Activated effector memory CD4-positive, alpha-beta T cell treated with anti-CD3 and anti-CD28 coated beads, Interleukin-2, amount 50 U/mL, for 16 hours (primary cell): ENCODE results near the gene SMYD5.

ENCODE experiments used
- DNase-seq: peaks from one replicate; pipeline ENCODE4 v3.0.0-alpha.2; 2020

SMYD5 gene

DNA sequence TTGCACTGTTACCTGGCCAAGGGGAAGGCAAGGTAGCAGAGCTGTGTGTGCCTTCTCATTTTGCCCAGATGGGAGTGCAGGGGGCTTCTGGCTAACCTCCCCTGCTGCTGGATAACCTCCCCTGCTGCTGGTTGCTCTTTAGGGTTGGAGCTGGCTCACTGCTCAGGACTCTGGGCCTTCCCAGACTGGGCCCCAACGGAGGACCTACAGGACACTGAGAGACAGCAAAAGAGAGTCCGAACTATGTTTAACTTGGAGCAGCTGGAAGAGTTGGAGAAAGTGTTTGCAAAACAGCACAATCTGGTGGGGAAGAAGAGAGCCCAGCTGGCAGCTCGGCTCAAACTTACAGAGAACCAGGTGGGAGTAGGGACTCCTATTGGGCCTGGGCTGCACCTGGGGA, 5.8 kb upstream of the SMYD5 start:
- no peak for DNase-seq

DNA sequence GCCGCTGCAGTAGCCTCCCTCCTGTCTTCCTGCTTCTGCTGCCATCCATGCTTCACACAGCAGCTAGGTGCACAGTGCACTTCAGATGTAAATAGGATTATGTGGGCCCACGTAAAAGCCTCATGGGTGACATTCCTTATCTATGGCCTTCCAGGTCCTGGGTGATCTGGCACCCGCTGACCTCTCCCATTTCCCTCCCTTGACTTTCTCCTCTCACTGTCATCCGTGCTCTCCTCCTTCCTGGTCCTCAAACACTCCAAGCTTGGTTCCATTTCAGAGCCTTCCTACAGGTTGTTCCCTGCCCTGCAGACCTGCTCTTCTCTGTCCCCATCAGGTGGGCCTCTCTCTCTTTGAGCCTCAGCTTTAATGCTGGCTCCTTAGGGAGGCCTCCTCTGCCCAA, 4.0 kb upstream of the SMYD5 start:
- DNase-seq: no peak

DNA sequence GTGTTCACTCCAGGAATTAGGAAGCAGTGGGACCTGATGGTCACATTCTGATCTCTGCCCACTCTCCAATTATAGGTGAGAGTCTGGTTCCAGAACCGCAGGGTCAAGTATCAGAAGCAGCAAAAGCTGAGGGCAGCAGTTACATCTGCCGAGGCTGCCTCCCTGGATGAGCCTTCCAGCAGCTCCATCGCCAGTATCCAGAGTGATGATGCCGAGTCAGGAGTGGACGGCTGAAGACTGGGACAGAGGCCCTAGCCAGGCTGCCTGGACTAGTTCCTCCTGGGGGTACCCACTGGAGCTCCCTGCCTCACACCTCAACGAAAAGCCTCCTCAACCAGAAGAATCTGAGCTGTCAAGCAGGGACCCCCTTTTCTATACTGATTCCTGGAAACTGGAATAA, 3.3 kb upstream of the SMYD5 start:
- no peak for DNase-seq

DNA sequence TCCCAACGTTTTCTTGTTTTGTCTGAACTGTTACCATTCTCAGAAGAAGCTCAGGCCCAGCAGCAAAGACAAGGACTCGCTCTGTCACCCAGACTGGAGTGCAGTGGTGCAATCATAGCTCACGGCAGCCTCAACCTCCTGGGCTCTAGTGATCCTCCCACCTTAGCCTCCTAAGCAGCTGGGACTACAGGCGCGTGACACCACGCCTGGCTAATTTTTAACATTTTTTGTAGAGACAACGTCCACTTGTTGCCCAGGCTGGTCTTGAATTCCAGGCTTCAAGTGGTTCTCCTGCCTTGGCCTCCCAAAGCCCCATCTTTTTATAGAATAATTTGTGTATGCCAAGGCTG, 2.0 kb upstream of the SMYD5 start:
- DNase-seq: no peak

DNA sequence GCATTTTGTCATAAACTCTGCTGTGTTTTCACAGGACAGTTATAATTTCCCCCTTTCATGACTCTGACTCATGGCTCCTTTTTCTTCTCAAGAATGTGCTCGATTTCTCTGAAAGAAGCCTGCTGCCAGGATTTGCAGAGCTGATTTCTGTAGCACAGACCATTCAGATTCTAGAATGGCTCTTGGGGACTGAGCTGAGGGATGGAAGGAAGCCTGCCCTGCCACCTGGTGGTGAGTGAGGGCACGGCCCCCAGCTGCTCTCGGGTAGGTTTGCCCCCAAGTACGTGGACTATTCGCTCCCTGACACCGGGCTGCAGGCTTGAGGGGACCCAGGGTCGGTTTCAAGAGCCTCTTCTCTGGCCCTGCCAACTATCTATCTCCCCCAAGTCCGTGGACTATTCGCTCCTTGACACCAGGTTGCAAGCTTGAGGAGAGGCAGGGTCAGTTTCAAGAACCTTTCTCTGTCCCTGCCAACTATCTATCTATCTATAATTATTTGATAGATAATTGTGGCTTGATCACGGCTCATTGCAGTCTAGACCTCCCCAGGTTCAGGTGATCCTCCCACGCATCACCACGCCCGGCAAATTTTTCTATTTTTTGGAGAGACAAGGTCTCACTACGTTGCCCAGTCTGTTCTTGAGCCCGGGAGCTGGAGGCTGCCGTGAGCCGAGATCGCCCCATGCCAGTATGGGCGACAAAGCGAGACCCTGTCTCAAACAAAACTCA, 1.4 kb upstream of the SMYD5 start:
- peak; percentile 91 for DNase-seq

DNA sequence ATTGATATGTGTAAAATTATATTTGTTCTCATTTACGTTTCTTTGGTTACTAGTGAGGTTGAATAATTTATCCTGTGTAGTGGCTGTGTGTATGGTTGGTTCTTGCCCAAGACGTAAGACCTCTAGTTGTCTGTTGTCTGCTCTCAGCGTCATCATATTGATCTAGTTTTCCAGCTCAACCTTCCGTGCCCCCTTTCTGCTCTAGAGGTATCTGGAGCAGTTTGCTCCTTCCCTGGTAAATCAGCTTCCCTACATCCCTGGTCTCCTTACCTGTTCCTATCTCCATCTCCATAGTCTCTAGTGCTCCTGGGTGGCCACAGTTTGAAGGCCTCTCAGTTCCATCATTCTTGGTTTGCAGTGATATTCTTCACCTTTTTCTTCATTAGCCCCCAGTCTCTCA, 1.2 kb downstream of the SMYD5 start:
- no peak for DNase-seq

DNA sequence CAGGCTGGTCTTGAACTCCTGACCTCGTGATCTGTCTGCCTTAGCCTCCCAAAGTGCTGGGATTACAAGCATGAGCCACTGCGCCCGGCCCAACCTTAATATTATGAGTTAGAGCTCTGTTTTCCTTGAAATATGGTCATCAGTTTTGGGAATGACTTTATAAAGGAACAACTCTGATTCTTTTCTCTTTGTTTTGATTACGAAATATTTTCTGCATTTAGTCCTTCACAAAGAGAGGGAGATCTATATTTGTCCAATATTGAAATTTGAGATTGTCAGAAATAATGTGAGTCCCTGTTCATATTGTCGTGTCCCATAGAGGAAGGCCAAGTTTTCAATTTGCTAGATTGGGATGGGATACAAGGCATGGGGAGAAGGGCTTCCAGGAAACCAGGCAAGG, 3.1 kb downstream of the SMYD5 start:
- DNase-seq: peak; percentile 10

DNA sequence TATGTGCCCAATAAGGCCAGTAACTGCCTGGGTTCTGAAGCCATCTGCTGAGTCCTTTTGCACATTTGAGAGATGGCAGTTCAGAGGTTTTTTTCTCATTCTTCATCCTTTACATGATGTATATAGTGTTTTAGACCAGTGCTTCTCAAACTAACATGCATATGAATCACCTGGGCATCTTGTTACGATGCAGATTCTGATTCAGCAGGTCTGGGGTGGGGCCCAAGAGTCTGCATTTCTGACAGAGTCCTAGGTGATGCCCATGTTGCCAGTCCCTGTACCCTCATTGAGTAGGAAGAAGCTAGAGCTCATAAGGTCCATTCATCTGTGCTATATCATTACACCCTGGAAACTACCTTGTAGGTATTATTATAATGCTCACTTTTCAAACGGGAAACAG, 3.8 kb downstream of the SMYD5 start:
- DNase-seq: no peak

DNA sequence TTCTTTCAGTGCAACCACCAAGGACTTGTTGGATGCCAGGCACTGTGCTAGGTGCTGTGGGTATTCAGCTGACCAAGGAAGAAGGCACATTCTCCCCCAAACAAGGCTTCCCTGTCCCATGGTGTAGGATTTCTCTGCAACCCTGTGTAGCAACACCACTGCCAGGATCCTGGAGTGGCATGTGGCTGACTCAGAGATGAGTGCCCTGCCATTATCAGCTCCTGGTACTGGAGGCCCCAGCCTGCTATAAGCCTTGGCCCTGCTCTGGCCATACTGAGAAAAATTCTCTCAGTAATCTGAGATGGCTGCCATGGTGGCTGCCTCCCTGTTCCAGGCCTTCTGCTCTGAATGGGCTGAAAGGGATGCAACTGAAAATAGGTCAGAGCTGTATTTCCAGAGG, 4.3 kb downstream of the SMYD5 start:
- peak; percentile 8 for DNase-seq

DNA sequence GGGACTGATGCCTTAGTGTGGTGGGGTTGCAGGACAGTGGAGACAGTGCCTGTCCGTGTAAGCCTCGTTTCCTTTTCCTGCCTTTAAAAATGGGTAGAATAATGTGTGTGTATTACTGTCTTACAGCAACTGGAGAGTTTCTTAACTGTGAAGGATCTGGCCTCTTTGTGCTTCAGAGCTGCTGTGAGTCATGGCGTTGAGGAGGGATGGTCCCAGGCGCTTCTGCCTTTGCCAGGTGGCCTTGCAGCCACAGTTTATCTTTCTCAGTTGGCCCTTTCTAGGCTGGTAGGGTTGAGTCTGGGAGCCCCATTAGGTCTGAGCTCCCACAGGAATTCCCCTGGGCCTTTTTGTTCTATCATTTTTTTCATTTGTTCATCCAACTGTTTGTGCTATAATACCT, 9.8 kb downstream of the SMYD5 start:
- peak; percentile 36 for DNase-seq

DNA sequence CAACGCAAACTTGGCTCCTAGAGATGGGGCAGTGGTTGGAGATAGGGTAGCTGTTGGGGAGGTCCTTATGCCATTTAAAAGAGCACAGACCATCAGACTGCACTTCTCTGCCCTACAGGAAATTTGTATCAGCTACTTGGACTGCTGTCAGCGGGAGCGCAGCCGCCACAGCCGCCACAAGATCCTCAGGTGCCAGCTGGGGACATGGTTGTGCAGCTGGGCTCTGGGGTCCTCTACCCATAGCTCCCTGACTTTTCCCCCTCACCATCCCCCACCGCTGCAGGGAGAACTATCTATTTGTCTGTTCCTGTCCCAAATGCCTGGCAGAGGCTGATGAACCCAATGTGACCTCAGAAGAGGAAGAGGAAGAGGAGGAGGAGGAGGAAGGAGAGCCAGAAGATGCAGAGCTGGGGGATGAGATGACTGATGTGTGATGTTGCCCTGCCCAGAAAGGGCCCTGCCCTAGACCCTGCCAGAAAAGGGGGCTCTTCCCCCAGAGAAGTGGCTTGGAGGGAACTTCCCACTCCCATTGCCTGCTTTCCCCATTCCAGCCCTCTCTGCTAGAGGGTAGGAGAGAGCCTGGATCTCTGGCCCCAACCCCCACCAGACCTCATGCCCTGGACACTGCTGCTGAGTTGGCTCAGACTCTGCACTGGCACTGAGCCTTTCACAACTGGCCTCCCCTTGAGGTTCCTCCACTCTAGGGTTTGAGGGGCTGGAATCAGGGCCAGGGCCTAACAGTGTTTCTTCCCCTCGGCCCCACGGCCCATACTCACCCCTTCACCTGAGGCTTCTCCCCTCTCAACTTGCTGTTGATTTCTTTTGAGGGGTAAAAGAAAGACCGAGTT, 11.7 kb downstream of the SMYD5 start:
- no peak for DNase-seq

DNA sequence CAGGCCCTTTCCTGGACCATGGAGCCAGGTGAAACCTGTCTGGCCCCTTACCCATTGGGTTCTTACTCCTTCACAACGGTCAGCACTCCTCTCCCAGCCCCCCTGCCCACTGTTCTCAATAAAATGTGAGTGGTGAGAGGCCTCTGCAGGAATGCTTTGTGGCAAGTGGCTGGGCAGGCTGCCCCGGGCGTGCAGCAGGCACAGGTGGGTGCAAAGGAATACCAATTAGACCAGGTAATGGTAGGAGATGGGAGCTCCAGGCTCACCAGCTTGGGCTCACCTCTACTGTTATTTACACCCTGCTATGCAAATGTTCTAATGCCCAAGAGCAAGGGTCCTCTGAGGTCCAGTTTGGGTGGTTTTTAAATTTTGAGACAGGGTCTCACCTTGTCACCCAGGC, 13.0 kb downstream of the SMYD5 start:
- DNase-seq: no peak

DNA sequence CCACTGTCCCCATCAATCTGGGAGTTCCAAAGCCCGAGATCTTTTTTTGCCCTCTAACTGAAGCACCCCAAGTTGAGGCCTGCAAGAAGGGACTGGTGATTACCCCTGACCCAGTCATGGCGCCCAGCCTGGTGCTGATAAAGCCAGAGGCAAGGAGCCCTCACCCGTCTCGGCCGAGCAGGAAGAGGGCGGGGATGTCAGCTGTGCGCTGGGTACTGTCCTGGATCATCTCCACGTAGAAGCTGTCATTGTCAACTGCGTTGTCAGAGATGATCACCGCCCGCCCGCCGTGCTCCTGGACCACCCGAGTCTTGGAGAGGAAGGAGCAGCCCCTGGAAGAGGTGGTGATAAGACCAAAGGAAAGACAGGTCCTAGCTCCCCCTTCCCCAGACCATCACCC, 14.6 kb downstream of the SMYD5 start:
- no peak for DNase-seq

DNA sequence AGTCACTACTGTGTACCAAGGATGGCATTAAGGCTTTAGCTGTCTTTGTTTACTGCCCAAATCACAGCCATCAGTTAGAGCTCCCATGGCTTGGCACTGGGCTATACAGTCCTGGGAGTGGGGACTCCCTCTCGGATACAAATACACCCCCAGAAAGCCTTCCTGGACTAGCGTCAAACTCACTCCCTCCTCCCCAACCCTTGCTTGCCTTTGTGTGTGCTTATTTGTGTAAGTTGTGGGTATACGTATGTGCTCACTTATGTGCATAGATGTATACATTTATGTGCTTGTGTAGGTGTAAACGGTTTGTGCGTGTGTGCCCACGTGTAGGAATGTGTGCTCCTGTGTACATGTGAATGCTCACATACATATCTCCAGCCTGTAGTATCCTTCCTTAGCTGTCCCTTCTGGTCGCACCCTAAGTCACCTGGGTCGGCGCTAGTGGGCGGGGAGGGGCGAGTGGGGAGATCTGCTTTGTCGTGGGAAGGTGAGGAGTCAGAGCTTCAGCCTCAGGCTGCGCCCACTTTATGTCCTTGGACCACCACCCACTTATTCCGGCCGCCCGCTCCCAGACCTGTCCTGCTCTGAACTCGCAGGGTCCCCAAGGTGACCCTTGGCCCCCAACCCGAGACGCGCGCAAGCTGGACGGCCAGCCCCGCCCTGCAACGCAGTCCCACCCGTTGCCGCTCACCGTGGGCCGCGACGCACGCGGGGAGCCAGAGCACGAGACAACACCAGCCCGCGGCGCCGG, 18.5 kb downstream of the SMYD5 start:
- no peak for DNase-seq

DNA sequence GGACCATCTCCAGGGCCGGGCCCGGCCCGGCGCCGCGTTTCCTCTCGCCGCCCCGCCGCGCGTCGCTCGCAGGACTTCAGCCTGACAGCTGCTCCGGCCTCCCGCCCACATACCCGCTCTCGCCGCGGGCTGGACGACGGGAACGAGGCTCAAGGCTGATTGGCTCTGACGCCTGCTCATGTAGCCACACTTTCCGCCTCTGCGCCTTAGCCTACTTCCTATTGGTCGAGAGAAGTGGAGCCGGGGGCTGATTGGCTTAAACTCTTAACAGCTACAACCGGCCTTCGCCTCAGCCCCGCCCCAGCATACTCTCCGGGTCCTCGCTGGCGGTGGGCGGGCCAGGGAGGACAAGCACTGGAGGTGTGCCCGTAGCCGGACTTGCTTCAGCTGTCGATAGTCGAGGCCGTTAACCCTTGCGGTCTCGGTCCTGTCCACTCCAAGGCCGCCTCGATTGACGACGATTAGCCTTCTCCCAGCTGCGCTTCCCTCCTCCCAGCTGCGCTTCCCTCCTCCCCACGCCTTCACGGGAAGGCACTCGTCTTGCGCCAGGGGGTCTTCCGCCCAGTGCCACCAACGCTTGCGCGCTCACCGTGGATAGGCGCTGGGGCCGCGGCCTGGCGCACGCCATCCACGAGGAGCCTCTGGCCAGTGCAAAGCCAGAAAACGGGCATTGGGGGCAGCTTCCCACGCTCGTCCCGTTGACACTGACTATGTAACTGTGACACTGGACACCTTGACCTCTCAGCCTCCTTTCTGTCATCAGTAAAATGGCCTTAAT, 19.3 kb downstream of the SMYD5 start, which contains the start of gene PRADC1:
PRADC1 (minus strand) TSS at position 86 of the 778 bp plus-strand sequence; CDS start at position 7, 79 bp downstream.
- DNase-seq: peak; percentile 98

DNA sequence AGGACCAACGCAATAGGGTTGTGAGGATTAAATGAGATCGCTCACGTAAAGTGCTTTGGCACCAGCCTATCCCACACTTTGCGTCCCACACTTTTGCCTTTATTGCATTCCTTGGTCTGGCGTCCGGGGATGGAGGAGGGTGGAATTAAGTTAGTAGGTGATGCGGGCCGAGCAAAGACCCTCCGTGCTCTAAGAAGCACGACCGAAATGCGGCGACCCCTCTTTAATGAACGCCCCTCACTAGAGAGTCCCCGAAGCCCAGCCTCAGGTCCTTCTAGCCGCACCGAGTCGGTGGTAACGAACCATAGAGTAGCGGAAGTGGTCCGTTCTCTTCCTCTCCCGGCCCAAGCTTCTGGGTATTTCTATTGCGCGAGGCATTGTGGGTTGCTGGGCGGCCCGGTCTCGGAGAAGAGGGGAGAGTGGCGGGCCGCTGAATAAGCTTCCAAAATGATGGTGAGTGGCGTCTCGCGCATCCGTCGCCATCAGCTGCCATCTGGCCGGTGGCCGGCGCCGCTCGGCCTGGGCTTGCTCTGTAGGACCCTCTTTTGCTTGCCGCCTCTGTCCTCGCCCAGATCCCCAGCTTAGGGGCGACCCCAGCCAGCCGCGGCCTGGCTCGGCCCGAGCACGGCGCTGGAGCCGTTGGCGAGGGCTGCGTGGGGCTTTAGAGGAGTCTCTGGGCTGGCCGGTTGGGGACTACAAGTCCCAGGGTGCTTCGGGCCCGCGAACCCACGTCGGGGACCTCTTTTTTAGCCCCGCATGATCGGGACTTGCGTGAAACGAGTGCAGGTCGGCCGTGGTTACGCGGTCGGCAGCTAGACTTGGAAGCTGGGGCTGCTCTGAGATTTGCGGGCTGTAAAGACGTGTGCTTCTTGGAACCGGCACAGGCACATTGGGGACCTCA, 20.1 kb downstream of the SMYD5 start, which contains the start of gene CCT7:
CCT7 (plus strand) TSS at position 377 of the 901 bp plus-strand sequence; CDS start at position 448, 71 bp downstream.
- DNase-seq: peak; percentile 95

DNA sequence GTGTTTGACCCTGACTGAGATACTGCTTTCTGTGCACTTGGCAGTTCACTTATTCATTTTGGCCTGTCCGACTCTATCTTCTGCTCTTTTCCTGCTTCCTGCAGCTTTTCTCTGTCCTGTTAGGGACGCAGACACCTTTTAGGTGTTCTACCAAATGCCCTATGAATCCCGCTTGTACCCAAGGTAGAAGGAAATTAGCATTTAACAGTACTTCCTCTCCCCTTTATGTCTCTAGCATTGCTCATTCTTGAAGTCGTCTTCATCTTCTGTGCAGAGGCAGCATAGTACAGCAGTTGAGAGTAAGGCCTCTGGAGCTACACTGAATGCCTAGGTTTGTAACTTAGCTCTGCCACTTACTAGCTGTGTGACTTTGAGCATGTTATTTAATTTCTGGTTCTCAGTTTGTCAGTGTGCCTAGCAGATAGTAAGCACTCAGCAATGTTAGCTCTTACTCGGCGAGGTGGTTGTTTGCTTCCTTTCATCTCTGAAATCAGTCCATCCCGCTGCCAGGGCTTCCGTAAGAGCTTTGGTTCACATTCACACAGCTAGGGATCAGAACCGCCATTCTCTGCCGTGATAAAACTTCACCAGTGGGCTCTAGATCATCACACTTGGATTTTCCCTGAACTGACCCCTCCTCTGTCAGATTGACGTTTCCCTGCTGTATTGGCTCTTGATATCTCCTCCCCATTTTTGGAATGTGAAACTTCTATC, 21.4 kb downstream of the SMYD5 start:
- DNase-seq: peak; percentile 63

DNA sequence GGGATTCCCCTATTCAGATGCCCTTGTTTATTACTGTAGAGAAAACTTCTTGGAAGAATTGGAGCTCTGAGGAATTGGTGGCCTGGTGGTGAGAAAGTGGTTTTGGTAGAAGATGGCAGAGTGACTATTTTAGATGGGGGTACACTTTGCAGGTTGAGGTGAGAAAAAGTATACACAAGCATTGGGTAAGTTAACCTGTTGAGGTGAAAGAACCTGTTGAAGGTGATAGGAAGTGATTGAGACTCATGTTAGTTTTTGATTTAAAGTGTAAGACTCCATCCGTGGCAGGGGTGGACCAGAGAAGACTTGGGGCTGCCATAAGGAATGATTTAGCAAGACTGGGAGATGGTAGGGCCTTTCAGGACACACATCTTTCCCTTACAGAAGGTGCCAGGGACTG, 23.1 kb downstream of the SMYD5 start:
- DNase-seq: no peak

DNA sequence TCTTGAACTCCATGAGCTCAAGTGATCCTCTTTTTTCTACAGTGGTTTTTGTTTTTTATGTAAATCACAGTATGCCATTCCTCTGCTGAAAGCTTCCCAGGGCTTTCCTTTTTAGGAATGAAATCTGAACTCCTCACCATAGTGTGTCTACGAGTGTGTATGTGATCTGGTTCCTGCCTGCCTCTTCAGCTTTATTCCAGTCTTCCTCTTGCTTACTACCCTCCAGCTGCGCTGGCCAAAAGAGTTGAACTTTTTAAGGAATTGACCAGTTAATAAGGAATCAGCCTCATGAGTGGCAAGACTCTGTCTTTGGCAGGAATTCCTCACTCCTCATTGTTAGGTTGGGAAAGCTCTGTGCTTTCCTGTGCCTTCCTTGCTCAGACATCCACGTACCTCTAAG, 24.1 kb downstream of the SMYD5 start:
- DNase-seq: no peak

DNA sequence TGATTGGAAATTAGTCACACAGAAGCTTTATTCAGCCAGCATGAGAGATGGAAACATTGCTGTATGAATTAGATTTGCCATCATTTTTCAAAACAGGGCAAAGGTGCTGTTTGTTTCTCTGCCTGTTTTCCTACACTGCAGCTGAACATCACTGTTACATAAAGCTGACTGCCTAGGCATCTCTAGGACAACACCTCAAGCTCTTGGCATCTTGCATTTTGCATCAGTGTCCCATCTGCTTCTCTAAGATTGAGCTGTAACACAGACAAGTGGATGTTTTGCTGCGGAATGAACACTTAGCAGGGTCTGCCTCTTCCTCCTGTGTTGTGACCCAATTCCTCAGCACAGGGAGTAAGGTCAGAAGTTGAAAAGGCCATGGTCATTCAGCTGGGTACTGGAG, 24.9 kb downstream of the SMYD5 start:
- DNase-seq: no peak

DNA sequence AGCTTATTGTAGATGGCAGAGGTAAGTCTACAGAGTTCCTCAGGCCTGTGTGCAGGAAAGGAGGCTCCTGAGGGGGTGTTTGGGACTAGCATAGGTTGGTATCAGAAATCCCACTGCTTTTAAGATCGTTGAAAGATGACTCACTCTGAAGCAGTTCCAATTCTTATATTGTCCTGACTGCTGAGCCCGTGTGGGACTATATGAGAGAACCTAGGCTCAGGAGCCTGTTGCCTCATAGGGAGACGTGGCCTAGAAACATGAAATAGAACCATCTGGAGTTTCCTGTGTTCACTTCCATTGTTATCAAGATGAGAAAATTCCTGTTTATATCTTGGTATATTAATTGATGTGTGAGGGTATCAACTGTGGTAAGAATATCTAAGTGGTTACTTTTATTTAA, 25.7 kb downstream of the SMYD5 start:
- no peak for DNase-seq
